ENCODE data around the gene NEGR1. TPM values are rescaled to one million over a fixed set of nuclear protein-coding genes. Genes with fewer than 3 reads are reported as not detected.

NEGR1 gene
- total and polyA plus RNA-seq, 4 donors, result 0.08 to 0.14 (median 0.12) TPM; not detected in 1

DNA sequence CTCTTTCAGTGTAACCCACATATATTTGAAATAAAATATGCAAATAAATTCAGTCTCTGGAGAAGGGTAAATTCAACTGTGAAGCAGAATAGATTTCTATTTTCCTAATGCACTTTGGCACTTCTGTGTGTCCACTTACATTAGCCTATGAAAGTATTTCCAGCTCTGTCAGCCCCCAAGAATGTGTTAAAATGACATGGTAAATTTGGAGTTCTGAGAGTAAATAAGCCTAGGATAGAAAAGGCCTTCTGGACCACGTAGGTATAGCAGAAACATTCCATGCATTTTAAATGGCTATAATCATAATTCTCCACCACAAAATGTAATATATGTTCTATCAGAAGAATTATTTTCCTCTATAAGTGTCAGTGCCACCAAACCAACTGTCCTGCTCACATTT, 276.2 kb downstream of the NEGR1 start:
- no peak overlapping the region for H3K9ac ChIP-seq (ENCODE audit: low read depth in 1 of 2, low read length in 2 of 2)
- H3K27me3 ChIP-seq (ENCODE audit: control insufficient read depth in 4 of 4, insufficient read depth in 4 of 4, low read length in 3 of 4), result no peaks in the 10 kb centered on the region
- no peaks in the 10 kb centered on the region for H3K9me3 ChIP-seq (ENCODE audit: control insufficient read depth in 4 of 4, low read length in 3 of 4)
- H3K4me1 ChIP-seq (ENCODE audit: control insufficient read depth in 4 of 4, insufficient read depth in 4 of 4, low read length in 3 of 4), result no peaks in the 10 kb centered on the region
- H3K36me3 ChIP-seq (ENCODE audit: control insufficient read depth in 4 of 4, insufficient read depth in 3 of 4, low read depth in 1 of 4, low read length in 3 of 4), result no peaks in the 10 kb centered on the region
- WGBS, result 72% methylated on average over 1 of the region's 1 CpG
- DNase-seq (ENCODE audit: low spot score), result no peak
- no peak overlapping the region for H3K27ac ChIP-seq (ENCODE audit: low read depth in 1 of 2, low read length in 2 of 2)
- H3K4me3 ChIP-seq (ENCODE audit: low read depth in 1 of 3, low read length in 3 of 3), result no peak overlapping the region
- TF ChIP-seq, protein P1, sequence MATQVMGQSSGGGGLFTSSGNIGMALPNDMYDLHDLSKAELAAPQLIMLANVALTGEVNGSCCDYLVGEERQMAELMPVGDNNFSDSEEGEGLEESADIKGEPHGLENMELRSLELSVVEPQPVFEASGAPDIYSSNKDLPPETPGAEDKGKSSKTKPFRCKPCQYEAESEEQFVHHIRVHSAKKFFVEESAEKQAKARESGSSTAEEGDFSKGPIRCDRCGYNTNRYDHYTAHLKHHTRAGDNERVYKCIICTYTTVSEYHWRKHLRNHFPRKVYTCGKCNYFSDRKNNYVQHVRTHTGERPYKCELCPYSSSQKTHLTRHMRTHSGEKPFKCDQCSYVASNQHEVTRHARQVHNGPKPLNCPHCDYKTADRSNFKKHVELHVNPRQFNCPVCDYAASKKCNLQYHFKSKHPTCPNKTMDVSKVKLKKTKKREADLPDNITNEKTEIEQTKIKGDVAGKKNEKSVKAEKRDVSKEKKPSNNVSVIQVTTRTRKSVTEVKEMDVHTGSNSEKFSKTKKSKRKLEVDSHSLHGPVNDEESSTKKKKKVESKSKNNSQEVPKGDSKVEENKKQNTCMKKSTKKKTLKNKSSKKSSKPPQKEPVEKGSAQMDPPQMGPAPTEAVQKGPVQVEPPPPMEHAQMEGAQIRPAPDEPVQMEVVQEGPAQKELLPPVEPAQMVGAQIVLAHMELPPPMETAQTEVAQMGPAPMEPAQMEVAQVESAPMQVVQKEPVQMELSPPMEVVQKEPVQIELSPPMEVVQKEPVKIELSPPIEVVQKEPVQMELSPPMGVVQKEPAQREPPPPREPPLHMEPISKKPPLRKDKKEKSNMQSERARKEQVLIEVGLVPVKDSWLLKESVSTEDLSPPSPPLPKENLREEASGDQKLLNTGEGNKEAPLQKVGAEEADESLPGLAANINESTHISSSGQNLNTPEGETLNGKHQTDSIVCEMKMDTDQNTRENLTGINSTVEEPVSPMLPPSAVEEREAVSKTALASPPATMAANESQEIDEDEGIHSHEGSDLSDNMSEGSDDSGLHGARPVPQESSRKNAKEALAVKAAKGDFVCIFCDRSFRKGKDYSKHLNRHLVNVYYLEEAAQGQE (IDR thresholded peaks at IDR 0.05), result no peak
- no peak for TF ChIP-seq HNF4A (conservative IDR thresholded peaks at IDR 0.05)

DNA sequence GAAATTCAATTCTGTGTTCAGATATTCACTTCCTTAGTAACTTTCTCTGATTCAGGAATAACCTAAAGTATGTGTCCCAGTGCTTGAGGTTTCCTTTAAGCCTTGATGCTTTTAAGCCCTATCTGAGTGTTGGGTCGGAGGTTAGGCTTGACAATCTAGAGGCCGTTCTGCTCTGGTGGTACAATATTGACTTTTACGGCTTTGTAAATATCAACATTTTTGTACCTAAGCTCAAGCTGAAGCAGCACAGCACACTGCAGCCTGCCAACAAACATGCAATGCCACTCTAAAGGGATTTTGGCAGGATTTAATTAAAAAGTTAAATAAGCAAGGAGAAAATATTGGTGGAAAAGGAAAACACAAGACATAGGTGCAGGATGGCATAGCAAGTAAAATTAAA, 279.2 kb downstream of the NEGR1 start:
- H3K36me3 ChIP-seq (ENCODE audit: control insufficient read depth in 4 of 4, insufficient read depth in 3 of 4, low read depth in 1 of 4, low read length in 3 of 4), result no peaks in the 10 kb centered on the region
- H3K4me3 ChIP-seq (ENCODE audit: low read depth in 1 of 3, low read length in 3 of 3), result no peak overlapping the region
- H3K4me1 ChIP-seq (ENCODE audit: control insufficient read depth in 4 of 4, insufficient read depth in 4 of 4, low read length in 3 of 4), result no peaks in the 10 kb centered on the region
- peak; percentile 10 for TF ChIP-seq FOXA2 (IDR thresholded peaks at IDR 0.05)
- TF ChIP-seq, protein P2, sequence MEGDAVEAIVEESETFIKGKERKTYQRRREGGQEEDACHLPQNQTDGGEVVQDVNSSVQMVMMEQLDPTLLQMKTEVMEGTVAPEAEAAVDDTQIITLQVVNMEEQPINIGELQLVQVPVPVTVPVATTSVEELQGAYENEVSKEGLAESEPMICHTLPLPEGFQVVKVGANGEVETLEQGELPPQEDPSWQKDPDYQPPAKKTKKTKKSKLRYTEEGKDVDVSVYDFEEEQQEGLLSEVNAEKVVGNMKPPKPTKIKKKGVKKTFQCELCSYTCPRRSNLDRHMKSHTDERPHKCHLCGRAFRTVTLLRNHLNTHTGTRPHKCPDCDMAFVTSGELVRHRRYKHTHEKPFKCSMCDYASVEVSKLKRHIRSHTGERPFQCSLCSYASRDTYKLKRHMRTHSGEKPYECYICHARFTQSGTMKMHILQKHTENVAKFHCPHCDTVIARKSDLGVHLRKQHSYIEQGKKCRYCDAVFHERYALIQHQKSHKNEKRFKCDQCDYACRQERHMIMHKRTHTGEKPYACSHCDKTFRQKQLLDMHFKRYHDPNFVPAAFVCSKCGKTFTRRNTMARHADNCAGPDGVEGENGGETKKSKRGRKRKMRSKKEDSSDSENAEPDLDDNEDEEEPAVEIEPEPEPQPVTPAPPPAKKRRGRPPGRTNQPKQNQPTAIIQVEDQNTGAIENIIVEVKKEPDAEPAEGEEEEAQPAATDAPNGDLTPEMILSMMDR (IDR thresholded peaks at IDR 0.05; ENCODE audit: low read depth, low read length, missing input control), result no peak
- H3K9ac ChIP-seq (ENCODE audit: low read depth in 1 of 2, low read length in 2 of 2), result no peak overlapping the region
- 37% methylated on average over 3 of the region's 3 CpGs for WGBS
- no peak overlapping the region for H3K27ac ChIP-seq (ENCODE audit: low read depth in 1 of 2, low read length in 2 of 2)
- DNase-seq (ENCODE audit: low spot score), result no peak
- H3K9me3 ChIP-seq (ENCODE audit: control insufficient read depth in 4 of 4, low read length in 3 of 4), result no peaks in the 10 kb centered on the region
- no peaks in the 10 kb centered on the region for H3K27me3 ChIP-seq (ENCODE audit: control insufficient read depth in 4 of 4, insufficient read depth in 4 of 4, low read length in 3 of 4)

DNA sequence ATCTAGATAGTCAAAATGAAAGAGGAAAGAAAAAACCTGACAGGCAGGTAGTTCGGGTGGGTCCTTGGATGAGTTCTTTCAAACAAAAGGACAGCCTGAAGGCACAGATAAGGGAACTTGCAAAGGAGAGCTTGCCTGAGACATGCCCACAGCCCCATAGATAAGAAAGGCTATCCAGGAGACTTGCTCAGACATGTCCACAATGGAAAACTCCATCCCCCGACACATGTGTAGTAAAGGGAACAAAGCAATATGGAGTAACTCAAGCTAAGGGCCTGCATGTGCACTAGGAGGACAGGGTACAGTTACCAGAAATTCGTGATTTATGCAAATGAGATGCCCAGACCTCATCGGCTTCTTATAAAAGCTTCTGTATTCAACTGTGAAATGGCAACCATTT, 281.5 kb downstream of the NEGR1 start:
- H3K4me1 ChIP-seq (ENCODE audit: control insufficient read depth in 4 of 4, insufficient read depth in 4 of 4, low read length in 3 of 4), result no peaks in the 10 kb centered on the region
- no peaks in the 10 kb centered on the region for H3K9me3 ChIP-seq (ENCODE audit: control insufficient read depth in 4 of 4, low read length in 3 of 4)
- H3K27ac ChIP-seq (ENCODE audit: low read depth in 1 of 2, low read length in 2 of 2), result no peak overlapping the region
- H3K27me3 ChIP-seq (ENCODE audit: control insufficient read depth in 4 of 4, insufficient read depth in 4 of 4, low read length in 3 of 4), result no peaks in the 10 kb centered on the region
- H3K4me3 ChIP-seq (ENCODE audit: low read depth in 1 of 3, low read length in 3 of 3), result no peak overlapping the region
- no peak for TF ChIP-seq GABPA (IDR thresholded peaks at IDR 0.05 in 1 of 2, conservative IDR thresholded peaks at IDR 0.05 in 1 of 2)
- no peak for TF ChIP-seq RAD21 (IDR thresholded peaks at IDR 0.05)
- TF ChIP-seq, protein P3, sequence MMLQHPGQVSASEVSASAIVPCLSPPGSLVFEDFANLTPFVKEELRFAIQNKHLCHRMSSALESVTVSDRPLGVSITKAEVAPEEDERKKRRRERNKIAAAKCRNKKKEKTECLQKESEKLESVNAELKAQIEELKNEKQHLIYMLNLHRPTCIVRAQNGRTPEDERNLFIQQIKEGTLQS (IDR thresholded peaks at IDR 0.05), result no peak
- no peak for TF ChIP-seq HNF4G (IDR thresholded peaks at IDR 0.05)
- TF ChIP-seq EGR1 (IDR thresholded peaks at IDR 0.05; ENCODE audit: low read depth in 2 of 2), result no peak
- TF ChIP-seq YY1 (IDR thresholded peaks at IDR 0.05), result no peak
- TF ChIP-seq, protein P4, sequence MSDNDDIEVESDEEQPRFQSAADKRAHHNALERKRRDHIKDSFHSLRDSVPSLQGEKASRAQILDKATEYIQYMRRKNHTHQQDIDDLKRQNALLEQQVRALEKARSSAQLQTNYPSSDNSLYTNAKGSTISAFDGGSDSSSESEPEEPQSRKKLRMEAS (IDR thresholded peaks at IDR 0.05), result no peak
- TF ChIP-seq, protein P1 (IDR thresholded peaks at IDR 0.05), result no peak
- no peak for TF ChIP-seq HNF4A (conservative IDR thresholded peaks at IDR 0.05)
- TF ChIP-seq, protein P5, sequence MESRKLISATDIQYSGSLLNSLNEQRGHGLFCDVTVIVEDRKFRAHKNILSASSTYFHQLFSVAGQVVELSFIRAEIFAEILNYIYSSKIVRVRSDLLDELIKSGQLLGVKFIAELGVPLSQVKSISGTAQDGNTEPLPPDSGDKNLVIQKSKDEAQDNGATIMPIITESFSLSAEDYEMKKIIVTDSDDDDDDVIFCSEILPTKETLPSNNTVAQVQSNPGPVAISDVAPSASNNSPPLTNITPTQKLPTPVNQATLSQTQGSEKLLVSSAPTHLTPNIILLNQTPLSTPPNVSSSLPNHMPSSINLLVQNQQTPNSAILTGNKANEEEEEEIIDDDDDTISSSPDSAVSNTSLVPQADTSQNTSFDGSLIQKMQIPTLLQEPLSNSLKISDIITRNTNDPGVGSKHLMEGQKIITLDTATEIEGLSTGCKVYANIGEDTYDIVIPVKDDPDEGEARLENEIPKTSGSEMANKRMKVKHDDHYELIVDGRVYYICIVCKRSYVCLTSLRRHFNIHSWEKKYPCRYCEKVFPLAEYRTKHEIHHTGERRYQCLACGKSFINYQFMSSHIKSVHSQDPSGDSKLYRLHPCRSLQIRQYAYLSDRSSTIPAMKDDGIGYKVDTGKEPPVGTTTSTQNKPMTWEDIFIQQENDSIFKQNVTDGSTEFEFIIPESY (IDR thresholded peaks at IDR 0.05), result no peak
- no peak for TF ChIP-seq FOXA1 (IDR thresholded peaks at IDR 0.05)
- no peak for TF ChIP-seq NR2F2 (IDR thresholded peaks at IDR 0.05)
- no peak for TF ChIP-seq TAF1 (conservative IDR thresholded peaks at IDR 0.05)
- no peak for TF ChIP-seq FOXA2 (IDR thresholded peaks at IDR 0.05)
- DNase-seq (ENCODE audit: low spot score), result no peak
- 73% methylated on average over 4 of the region's 4 CpGs for WGBS
- no peaks in the 10 kb centered on the region for H3K36me3 ChIP-seq (ENCODE audit: control insufficient read depth in 4 of 4, insufficient read depth in 3 of 4, low read depth in 1 of 4, low read length in 3 of 4)
- no peak overlapping the region for H3K9ac ChIP-seq (ENCODE audit: low read depth in 1 of 2, low read length in 2 of 2)
